ENCODE measurements around the gene INPPL1.

The INPPL1 gene

DNA sequence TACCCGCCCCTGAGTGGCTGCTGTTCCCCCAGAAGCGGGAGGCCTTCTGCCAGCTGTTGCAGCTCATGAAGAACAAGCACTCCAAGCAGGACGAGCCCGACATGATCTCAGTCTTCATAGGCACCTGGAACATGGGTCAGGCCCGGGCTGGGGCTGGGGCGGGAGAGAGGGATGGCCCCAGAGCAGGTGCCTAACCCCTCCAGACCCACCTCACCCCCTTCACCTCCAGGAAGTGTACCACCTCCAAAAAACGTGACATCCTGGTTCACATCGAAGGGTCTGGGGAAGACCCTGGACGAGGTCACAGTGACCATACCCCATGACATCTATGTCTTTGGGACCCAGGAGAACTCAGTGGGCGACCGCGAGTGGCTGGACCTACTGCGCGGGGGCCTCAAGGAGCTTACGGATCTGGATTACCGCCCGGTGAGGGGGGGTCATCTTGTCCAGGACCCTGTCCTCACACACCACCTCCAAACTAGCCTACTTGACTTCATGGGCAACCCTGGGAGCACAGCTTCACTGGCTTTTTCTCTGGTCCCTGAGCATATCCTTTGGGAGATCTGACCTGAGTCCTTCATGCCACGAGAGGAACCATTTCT is 6.3 kb downstream of the INPPL1 start:
- TF ChIP-seq, protein P1, sequence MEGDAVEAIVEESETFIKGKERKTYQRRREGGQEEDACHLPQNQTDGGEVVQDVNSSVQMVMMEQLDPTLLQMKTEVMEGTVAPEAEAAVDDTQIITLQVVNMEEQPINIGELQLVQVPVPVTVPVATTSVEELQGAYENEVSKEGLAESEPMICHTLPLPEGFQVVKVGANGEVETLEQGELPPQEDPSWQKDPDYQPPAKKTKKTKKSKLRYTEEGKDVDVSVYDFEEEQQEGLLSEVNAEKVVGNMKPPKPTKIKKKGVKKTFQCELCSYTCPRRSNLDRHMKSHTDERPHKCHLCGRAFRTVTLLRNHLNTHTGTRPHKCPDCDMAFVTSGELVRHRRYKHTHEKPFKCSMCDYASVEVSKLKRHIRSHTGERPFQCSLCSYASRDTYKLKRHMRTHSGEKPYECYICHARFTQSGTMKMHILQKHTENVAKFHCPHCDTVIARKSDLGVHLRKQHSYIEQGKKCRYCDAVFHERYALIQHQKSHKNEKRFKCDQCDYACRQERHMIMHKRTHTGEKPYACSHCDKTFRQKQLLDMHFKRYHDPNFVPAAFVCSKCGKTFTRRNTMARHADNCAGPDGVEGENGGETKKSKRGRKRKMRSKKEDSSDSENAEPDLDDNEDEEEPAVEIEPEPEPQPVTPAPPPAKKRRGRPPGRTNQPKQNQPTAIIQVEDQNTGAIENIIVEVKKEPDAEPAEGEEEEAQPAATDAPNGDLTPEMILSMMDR (IDR thresholded peaks at IDR 0.05; ENCODE audit: low read depth, low read length): no peak
- no peak overlapping the region for H3K4me3 ChIP-seq (ENCODE audit: low read depth, low read length)

DNA sequence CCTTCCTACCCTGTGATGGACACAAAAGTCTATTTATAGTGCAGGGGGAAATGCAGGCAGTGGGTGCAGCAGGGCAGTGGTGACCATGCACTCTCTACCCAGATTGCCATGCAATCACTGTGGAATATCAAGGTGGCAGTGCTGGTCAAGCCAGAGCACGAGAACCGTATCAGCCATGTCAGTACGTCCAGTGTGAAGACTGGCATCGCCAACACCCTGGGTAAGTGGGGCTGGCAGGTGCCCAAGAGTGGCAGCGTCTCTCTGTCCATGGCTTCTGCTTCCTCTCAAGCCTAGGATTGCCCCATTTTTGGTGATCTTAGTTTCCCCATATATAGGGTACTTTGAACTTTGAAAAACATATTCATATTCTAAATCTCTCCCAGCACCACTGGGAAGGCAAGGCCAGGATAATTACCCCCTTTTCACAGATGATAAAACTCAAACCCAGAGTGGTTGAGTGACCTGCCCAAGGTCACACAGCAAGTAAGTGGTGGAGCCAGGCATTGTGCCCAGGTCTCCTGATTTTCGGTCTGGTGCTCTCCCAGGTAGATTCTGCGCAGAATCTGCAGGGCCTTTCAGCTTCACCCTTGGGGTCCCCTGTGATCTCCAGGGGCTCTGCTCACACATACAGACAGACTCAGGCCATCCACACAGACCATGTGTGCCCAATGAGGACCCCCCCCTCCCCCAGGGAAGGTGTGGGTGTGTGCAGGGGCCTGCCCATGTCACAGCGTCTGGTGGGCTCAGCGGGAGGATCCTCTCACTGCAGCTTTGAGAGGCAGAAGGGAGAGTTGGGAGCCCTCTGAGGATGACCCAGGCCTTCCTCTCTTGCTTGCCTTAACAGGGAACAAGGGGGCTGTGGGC is 7.1 kb downstream of the INPPL1 start:
- no peak overlapping the region for H3K4me3 ChIP-seq (ENCODE audit: low read depth, low read length)
- TF ChIP-seq, protein P1 (IDR thresholded peaks at IDR 0.05; ENCODE audit: low read depth, low read length): no peak

DNA sequence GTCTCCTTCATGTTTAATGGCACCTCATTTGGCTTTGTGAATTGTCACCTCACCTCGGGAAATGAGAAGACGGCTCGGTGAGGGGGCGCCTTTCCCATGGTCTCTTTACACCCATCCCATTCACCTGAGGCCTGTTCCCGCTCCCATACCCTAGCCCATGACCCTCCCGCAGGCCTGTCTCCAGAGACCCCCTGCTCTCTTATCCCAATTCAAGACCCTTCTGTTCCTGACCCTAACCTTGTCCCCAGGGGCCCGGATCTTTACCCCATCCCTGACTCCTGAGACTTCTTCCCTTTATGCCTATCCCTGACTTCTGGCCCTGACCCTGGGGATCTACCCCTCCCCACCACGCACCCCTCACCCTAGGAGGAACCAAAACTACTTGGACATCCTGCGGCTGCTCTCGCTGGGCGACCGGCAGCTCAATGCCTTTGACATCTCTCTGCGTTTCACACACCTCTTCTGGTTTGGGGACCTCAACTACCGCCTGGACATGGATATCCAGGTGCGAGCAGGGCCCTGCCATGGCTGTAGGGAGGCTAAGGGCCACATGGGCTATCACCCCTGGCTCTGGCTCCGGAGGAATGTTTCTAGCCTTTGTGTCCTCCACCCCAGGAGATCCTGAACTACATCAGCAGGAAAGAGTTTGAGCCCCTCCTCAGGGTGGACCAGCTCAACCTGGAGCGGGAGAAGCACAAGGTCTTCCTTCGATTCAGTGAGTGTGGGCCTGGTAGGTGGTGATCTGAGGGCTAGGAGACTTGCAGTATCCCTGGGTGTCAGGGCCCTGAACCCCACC is 7.9 kb downstream of the INPPL1 start:
- H3K4me3 ChIP-seq (ENCODE audit: low read depth, low read length): no peak overlapping the region
- TF ChIP-seq, protein P1 (IDR thresholded peaks at IDR 0.05; ENCODE audit: low read depth, low read length): no peak

DNA sequence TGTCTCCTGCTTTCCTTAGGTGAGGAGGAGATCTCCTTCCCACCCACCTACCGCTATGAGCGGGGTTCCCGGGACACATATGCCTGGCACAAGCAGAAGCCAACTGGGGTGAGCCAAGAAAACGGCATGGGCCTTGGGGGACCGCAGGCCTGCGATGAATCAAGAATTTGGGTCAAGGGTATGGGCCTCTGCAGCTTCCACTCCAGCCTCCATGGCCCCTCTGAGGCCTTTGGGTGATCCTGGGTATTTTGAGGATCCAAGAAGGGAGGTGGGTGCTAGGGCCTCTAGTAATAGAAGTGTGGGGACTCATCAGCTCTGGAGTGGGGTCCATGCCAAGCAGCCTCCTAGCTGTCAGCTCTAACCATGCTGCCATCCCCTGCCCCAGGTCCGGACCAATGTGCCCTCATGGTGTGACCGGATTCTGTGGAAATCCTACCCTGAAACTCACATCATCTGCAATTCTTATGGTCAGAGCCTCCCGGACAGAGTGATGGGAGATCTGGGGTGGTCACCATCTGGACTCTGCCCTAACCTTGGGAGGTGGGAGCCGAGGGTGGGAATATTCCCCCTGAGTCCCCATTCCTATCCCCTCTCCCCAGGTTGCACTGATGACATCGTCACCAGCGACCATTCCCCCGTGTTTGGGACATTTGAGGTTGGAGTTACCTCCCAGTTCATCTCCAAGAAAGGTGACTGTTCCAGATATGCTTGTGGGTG is 8.6 kb downstream of the INPPL1 start:
- no peak overlapping the region for H3K4me3 ChIP-seq (ENCODE audit: low read depth, low read length)
- TF ChIP-seq, protein P1 (IDR thresholded peaks at IDR 0.05; ENCODE audit: low read depth, low read length): no peak

DNA sequence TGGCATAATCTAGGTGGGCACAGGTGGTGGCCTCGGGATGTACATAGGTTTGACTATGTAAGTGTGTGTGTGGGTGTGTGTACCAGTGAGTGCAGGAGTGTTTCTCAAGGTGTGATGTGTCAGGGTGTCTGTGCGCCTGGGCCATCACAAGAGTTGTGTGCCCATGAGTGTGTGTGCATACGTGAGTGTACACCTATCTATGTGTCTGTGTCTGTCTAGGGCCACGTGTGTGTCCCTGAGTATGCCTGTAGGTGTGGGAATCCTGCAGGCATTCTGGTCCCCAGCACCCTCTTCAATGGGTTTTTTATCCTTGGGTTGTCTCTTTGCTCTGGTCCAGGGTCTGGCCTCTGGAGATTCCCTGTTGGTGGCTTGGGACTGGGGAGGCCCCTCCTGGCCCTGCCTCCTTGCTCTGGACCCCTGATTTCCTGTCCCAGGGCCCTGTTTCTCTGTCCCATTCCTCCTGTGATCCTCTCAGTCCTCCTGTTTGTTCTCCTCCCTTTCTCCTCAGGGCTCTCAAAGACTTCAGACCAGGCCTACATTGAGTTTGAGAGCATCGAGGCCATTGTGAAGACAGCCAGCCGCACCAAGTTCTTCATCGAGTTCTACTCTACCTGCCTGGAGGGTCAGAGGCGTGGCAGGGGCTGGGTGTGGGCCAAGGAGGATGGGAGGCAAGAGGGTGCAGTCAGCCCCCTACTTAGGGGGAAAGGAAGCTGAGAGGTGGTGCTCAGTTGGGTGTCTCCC is 9.4 kb downstream of the INPPL1 start:
- TF ChIP-seq, protein P1 (IDR thresholded peaks at IDR 0.05; ENCODE audit: low read depth, low read length): no peak
- H3K4me3 ChIP-seq (ENCODE audit: low read depth, low read length): no peak overlapping the region

DNA sequence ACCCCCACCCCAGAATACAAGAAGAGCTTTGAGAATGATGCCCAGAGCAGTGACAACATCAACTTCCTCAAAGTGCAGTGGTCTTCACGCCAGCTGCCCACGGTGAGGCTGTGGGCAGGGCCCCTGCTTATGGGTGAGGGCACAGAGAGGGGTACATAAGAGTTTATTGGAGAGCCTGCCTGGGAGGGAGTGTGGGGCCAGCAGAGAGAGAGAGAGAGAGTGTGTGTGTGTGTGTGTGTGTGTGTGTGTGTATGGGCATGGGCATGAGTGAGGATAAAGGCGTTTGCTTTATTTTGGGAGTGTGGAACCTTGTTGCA is 9.9 kb downstream of the INPPL1 start:
- TF ChIP-seq, protein P1 (IDR thresholded peaks at IDR 0.05; ENCODE audit: low read depth, low read length): no peak
- H3K4me3 ChIP-seq (ENCODE audit: low read depth, low read length): no peak overlapping the region
